ENCODE data around the gene KHDC1L. TPM values are rescaled to one million over a fixed set of nuclear protein-coding genes. Genes with fewer than 3 reads are reported as not detected.
"Not testable (repeated sequence)": the region's sequence is repeated elsewhere in the genome, so short reads cannot be mapped to it uniquely, and the experiment has no call there.

The KHDC1L gene
- polyA plus RNA-seq, 4 donors = 0.30 to 0.32 TPM; not detected in 2

GRCh38 chr6:73207221-73207837 lies 18.0 kb downstream of the KHDC1L start:
- no peak for DNase-seq (ENCODE audit: low read depth in 4 of 4, low spot score in 2 of 4)

GRCh38 chr6:73204252-73204651 lies 21.0 kb downstream of the KHDC1L start:
- no peak for DNase-seq (ENCODE audit: low read depth in 4 of 4, low spot score in 2 of 4)

DNA sequence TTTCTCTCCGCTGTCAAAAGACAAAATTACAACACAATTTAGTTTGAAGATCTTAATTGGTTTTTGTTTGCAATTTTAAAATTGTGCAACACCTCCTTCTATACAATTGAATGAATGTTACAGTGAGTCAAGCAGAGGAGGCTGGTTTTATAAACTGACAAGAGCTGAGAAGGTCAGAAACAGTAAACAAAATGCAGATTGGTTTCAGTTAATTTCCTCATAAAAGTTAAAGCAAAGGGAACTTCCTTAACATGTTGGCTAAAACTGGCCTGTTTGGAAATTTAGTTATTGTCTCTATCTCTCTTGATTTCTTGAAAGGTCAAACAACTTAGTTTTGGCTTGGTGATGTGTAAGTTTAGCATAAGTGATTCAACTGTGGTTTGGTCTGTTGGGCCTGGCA lies 22.2 kb downstream of the KHDC1L start:
- DNase-seq (ENCODE audit: low read depth in 4 of 4, low spot score in 2 of 4) = no peak

DNA sequence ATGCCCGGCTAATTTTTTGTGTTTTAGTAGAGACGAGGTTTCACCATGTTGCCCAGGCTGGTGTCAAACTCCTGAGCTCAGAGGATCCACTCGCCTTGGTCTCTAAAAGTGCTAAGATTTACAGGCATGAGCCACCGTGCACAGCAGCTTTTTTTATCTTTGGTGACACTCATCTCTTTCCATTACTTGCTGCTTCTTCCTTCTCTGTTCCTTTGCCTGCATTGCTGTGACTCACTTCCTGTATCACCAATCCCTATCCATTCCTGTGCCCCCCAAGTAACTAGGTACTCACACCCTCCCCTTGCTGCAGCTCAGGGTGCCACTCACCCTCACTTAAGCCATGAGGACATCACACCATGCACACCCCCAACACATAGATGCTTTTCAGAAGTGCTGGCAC lies 24.6 kb downstream of the KHDC1L start:
- no peak for DNase-seq (ENCODE audit: low read depth in 4 of 4, low spot score in 2 of 4)

DNA sequence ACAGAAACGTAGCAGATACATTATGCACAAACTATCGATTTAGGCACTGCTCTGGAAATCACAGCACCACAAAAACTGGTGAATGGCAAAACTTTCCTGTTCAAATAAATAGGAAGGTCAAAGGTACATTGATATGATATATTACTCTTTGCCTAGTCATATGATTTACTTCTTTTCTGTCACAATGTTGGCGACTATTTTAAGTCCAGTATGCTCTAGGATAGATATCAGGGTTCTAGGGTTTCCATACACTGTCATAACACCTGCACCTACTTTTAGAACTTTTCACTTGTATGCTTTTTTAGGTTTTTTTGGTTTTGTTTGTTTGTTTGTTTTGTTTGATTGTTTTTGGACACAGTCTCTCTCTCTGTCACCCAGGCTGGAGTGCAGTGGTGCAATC lies 25.0 kb downstream of the KHDC1L start:
- no peak for DNase-seq (ENCODE audit: low read depth in 4 of 4, low spot score in 2 of 4)

DNA sequence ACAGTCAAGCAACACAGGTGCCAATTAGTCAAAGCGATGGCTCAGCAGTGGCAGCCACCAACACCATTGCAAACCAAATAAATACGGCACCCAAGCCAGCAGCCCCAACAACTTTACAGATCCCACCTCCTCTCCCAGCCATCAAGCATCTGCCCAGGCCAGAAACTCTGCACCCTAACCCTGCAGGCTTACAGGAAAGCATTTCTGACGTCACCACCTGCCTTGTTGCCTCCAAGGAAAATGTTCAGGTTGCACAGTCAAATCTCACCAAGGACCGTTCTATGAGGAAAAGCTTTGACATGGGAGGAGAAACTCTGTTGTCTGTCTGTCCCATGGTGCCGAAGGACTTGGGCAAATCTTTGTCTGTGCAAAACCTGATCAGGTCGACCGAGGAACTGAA lies 30.6 kb downstream of the KHDC1L start:
- DNase-seq (ENCODE audit: low read depth in 4 of 4, low spot score in 2 of 4) = no peak

DNA sequence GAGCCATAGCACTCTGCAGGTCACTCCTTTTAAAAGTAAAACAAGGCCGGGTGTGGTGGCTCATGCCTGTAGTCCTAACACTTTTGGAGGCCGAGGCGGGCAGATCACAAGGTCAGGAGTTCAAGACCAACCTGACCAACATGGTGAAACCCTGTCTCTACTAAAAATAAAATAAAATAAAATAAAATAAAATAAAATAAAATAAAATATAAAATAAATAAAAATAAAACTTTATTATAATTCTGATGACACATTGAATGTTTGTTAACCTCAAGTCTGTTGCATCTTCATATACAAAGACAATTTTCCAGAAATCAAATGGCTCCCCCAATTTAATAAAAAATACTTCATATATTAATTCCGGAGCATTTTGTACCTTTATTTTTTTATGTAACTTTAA lies 32.0 kb downstream of the KHDC1L start:
- not testable (repeated sequence) for DNase-seq (ENCODE audit: low read depth in 4 of 4, low spot score in 2 of 4)

GRCh38 chr6:73182021-73182607 lies 43.2 kb downstream of the KHDC1L start:
- DNase-seq (ENCODE audit: low read depth in 4 of 4, low spot score in 2 of 4) = no peak

- peak in 3 of 4 donors; percentile 23 to 36 (median 29) for DNase-seq (ENCODE audit: low read depth in 4 of 4, low spot score in 2 of 4)
Observed at GRCh38 chr6:73180763-73181619, 44.3 kb downstream of the KHDC1L start.

DNA sequence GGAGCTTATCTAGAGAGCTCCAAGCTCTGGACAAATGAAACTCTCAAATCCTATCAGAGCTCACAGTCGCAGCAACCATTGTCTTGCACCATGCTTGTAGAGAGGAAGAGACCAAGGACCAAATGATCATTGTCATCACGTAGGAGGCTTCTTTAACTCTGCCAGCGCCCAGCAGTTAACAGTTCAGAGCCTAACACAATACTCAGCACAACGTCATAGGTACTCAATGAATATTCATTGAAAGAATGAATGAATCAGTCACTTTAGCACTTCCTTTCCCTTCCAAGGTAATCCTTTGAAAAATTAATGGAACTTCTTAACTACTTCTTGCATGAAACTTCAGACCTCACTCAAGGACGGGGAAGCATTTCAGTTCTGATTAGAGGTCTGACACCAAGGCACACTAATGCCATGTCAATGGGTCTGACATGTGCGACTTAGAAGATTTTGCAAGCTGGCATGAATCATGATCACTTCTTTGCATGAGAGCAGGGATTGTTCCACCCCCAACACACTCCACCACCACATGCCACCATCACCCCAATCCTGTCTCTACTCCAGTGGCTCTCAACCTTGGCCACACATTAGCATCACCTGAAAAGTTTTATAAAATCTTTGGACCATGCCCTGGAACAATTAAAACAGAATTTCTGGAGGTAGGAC lies 45.1 kb downstream of the KHDC1L start:
- no peak for DNase-seq (ENCODE audit: low read depth in 4 of 4, low spot score in 2 of 4)

GRCh38 chr6:73177221-73177944 lies 47.9 kb downstream of the KHDC1L start:
- no peak for DNase-seq (ENCODE audit: low read depth in 4 of 4, low spot score in 2 of 4)

DNA sequence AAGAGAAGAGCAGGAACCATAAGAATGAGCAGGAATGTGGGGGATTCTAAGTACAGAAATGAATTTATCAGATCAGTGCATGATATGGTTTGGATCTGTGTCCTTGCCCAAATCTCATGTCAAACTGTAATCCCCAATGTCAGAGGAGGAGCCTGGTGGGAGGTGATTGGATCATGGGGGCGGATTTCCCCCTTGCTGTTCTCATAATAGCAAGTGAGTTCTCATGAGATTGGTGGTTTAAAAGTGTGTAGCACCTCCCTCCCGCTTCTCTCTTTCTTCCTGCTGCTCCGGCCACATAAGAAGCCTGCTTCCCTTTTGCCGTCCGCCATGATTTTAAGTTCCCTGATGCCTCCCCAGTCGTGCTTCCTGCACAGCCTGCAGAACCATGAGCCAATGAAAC lies 49.2 kb downstream of the KHDC1L start:
- no peak for DNase-seq (ENCODE audit: low read depth in 4 of 4, low spot score in 2 of 4)

GRCh38 chr6:73174646-73175045 lies 50.6 kb downstream of the KHDC1L start:
- no peak for DNase-seq (ENCODE audit: low read depth in 4 of 4, low spot score in 2 of 4)

Other genes with a start within 250 kb of the KHDC1L start
- 10 to 100 TPM in 1 of 4 donors, 1 to 10 TPM in 3; 6.9 to 12.0 (median 9.6) TPM for gene KHDC1, start 37.7 kb upstream of the KHDC1L start, polyA plus RNA-seq (ENCODE audit: insufficient read length in 4 of 4)
- under 1 TPM in 1 of 4 donors, not detected in 3; 0.22 TPM for gene DPPA5, start 128.8 kb upstream of the KHDC1L start, polyA plus RNA-seq (ENCODE audit: insufficient read length in 4 of 4)
- under 1 TPM in 3 of 4 donors, not detected in 1; 0.13 to 0.14 (median 0.13) TPM for gene KHDC3L, start 137.2 kb upstream of the KHDC1L start, polyA plus RNA-seq (ENCODE audit: insufficient read length in 4 of 4)
- gene OOEP, start 144.4 kb upstream of the KHDC1L start, polyA plus RNA-seq (ENCODE audit: insufficient read length in 4 of 4) = under 1 TPM in 3 of 4 donors, not detected in 1; 0.21 to 0.37 (median 0.21) TPM
- 1 to 10 TPM in 1 of 4 donors, under 1 TPM in 3; 0.47 to 1.6 (median 0.82) TPM for gene DDX43, start 169.3 kb upstream of the KHDC1L start, polyA plus RNA-seq (ENCODE audit: insufficient read length in 4 of 4)
- gene CGAS, start 226.8 kb upstream of the KHDC1L start, polyA plus RNA-seq (ENCODE audit: insufficient read length in 4 of 4) = 1 to 10 TPM; 2.9 to 3.8 (median 3.1) TPM
- gene MTO1, start 236.2 kb upstream of the KHDC1L start, polyA plus RNA-seq (ENCODE audit: insufficient read length in 4 of 4) = 10 to 100 TPM; 30.2 to 38.1 (median 31.4) TPM

Measured in left renal cortex interstitium (tissue), 4 donors.